Mammary epithelial cell (primary cell): ENCODE measurements around the gene HLA-DRB5.

Source experiments
- EZH2 ChIP-seq: IDR thresholded peaks from 2 replicates; pipeline ENCODE4 v1.6.1; 2012; ENCODE audit warnings: low read length, inconsistent platforms, borderline replicate concordance
- TF ChIP-seq, protein P1 (sequence below), 2 donors: IDR thresholded peaks in 1 of 2; conservative IDR thresholded peaks in 1 of 2; 2 replicates each; pipeline ENCODE4 v1.5.1; 2011 to 2012; ENCODE audit warnings: inconsistent platforms in 2 of 2, low read length in 2 of 2, mild to moderate bottlenecking in 2 of 2, control low read depth in 1 of 2, low read depth in 1 of 2; ENCODE audit not compliant: insufficient read depth in 1 of 2; ENCODE audit errors: extremely low read depth in 1 of 2

DNA sequence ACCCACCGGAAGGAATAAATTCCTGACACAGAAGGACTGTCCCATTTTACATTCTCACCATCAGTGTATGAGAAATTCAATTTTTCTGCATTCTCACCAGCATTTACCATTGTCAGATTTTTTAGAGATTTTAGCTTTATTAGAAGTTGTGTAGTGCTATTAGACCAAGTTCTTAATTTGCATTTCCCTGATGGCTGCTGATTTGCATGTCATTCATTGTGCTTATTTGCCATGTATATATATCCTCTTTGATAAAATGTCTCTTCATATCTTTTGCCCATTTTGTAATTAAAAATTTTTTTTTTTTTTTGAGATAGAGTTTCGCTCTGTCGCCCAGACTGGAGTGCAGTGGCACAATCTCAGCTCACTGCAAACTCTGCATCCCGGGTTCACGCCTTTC lies 9.8 kb upstream of the HLA-DRB5 start:
- TF ChIP-seq, protein P1, sequence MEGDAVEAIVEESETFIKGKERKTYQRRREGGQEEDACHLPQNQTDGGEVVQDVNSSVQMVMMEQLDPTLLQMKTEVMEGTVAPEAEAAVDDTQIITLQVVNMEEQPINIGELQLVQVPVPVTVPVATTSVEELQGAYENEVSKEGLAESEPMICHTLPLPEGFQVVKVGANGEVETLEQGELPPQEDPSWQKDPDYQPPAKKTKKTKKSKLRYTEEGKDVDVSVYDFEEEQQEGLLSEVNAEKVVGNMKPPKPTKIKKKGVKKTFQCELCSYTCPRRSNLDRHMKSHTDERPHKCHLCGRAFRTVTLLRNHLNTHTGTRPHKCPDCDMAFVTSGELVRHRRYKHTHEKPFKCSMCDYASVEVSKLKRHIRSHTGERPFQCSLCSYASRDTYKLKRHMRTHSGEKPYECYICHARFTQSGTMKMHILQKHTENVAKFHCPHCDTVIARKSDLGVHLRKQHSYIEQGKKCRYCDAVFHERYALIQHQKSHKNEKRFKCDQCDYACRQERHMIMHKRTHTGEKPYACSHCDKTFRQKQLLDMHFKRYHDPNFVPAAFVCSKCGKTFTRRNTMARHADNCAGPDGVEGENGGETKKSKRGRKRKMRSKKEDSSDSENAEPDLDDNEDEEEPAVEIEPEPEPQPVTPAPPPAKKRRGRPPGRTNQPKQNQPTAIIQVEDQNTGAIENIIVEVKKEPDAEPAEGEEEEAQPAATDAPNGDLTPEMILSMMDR (conservative IDR thresholded peaks at IDR 0.05 in 1 of 2, IDR thresholded peaks at IDR 0.05 in 1 of 2; ENCODE audit: extremely low read depth in 1 of 2, insufficient read depth in 1 of 2, low read depth in 1 of 2, low read length in 2 of 2) = no peak
- no peak for TF ChIP-seq EZH2
